GM19351 (cell line): ENCODE data around the gene SHISA2.

Source experiments
- ATAC-seq: cut with Tn5 transposase; IDR thresholded peaks from one replicate; pipeline ENCODE4 v1.9.1; 2021; ENCODE audit warnings: mild to moderate bottlenecking, moderate library complexity; ENCODE audit not compliant: unreplicated experiment

The SHISA2 gene

GRCh38 chr13:26050568-26051230, 1.1 kb downstream of the SHISA2 start:
- no peak for ATAC-seq

- ATAC-seq: no peak
Observed at GRCh38 chr13:26048741-26049140, 3.1 kb downstream of the SHISA2 start.

- no peak for ATAC-seq
Observed at GRCh38 chr13:26047040-26047439, 4.8 kb downstream of the SHISA2 start.

- ATAC-seq: no peak
Observed at GRCh38 chr13:26046639-26047038, 5.2 kb downstream of the SHISA2 start.

GRCh38 chr13:26045142-26045541, 6.7 kb downstream of the SHISA2 start:
- no peak for ATAC-seq

- no peak for ATAC-seq
Observed at GRCh38 chr13:26042785-26043184, 9.0 kb downstream of the SHISA2 start.

- ATAC-seq: no peak
Observed at GRCh38 chr13:26041444-26041843, 10.4 kb downstream of the SHISA2 start.

- no peak for ATAC-seq
Observed at GRCh38 chr13:26038931-26039475, 12.8 kb downstream of the SHISA2 start.

- no peak for ATAC-seq
Observed at GRCh38 chr13:26037302-26037701, 14.5 kb downstream of the SHISA2 start.

- ATAC-seq: no peak
Observed at GRCh38 chr13:26036383-26036782, 15.4 kb downstream of the SHISA2 start.

GRCh38 chr13:26034018-26034417, 17.8 kb downstream of the SHISA2 start:
- no peak for ATAC-seq

GRCh38 chr13:26030331-26030730, 21.5 kb downstream of the SHISA2 start:
- no peak for ATAC-seq

GRCh38 chr13:26029581-26030136, 22.2 kb downstream of the SHISA2 start:
- no peak for ATAC-seq

GRCh38 chr13:26026211-26026610, 25.6 kb downstream of the SHISA2 start:
- ATAC-seq: no peak

GRCh38 chr13:26025771-26026170, 26.0 kb downstream of the SHISA2 start:
- ATAC-seq: no peak

GRCh38 chr13:26025196-26025595, 26.6 kb downstream of the SHISA2 start:
- ATAC-seq: no peak

- ATAC-seq: no peak
Observed at GRCh38 chr13:26024558-26024957, 27.3 kb downstream of the SHISA2 start.

GRCh38 chr13:26022538-26023292, 29.1 kb downstream of the SHISA2 start:
- no peak for ATAC-seq

GRCh38 chr13:26021956-26022355, 29.9 kb downstream of the SHISA2 start:
- ATAC-seq: no peak

GRCh38 chr13:26021516-26021915, 30.3 kb downstream of the SHISA2 start:
- ATAC-seq: no peak

GRCh38 chr13:26020891-26021290, 30.9 kb downstream of the SHISA2 start:
- no peak for ATAC-seq
